Epithelial cell of proximal tubule (primary cell): ENCODE results near the gene DEFB119. TPM values are rescaled to one million over a fixed set of nuclear protein-coding genes. Genes with fewer than 3 reads are reported as not detected.
"Not testable (repeated sequence)": the region's sequence is repeated elsewhere in the genome, so short reads cannot be mapped to it uniquely, and the experiment has no call there.

Experiments used
- DNase-seq: peaks from one replicate; pipeline ENCODE4 v3.0.0-alpha.2; 2011; ENCODE audit warnings: low read depth
- H3K4me3 ChIP-seq: 2 replicates; pipeline ENCODE4 v1.5.1; 2011; ENCODE audit warnings: low read depth, mild to moderate bottlenecking, low read length
- total RNA-seq: library from RNA; depleted of rRNA; stranded (reverse); fragments of >200 nt; gene quantifications from 2 replicates; pipeline ENCODE4 v1.2.3, GENCODE V29; 2015
- TF ChIP-seq, protein P1 (sequence below): conservative IDR thresholded peaks from 2 replicates; pipeline ENCODE4 v1.5.1; 2012; ENCODE audit warnings: low read depth, mild to moderate bottlenecking, low read length

The DEFB119 gene
- total RNA-seq, 1 donor from 2014 or later: not detected

DNA sequence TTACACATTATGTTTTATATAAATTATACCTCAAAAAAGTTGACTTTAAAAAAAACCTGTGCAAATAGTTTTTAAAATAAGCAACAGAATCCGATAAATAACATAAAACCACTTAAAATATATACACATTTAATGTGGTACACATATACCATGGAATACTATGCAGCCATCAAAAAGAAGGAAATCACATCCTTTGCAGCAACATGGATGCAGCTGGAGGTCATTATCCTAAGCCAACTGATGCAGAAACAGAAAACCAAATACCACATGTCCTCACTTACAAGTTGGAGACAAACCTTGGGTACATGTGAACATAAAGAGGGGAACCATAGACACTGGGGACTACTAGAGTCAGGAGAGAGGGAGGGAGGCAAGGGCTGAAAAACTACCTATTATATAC lies 19.6 kb upstream of the DEFB119 start:
- DNase-seq: no peak
- H3K4me3 ChIP-seq: no peak overlapping the region
- TF ChIP-seq, protein P1, sequence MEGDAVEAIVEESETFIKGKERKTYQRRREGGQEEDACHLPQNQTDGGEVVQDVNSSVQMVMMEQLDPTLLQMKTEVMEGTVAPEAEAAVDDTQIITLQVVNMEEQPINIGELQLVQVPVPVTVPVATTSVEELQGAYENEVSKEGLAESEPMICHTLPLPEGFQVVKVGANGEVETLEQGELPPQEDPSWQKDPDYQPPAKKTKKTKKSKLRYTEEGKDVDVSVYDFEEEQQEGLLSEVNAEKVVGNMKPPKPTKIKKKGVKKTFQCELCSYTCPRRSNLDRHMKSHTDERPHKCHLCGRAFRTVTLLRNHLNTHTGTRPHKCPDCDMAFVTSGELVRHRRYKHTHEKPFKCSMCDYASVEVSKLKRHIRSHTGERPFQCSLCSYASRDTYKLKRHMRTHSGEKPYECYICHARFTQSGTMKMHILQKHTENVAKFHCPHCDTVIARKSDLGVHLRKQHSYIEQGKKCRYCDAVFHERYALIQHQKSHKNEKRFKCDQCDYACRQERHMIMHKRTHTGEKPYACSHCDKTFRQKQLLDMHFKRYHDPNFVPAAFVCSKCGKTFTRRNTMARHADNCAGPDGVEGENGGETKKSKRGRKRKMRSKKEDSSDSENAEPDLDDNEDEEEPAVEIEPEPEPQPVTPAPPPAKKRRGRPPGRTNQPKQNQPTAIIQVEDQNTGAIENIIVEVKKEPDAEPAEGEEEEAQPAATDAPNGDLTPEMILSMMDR: no peak

DNA sequence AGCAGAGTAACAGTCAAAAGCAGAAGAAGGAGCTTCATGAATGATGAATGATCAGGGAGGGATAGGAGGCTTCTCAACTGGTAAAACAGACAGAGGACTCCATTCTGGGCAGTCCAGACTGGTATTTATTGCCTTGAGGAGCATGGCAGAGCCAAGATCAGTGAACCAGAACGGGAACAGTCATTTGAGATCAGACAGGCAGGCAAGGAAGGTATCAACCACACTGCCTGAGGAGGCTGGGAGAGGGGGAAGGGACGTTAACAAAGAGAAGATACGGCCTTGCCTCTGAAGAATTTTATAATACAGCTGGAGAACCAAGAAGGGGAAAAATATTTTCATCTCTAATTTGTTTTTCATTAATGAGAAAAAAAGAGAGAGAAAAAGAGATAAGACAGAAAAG lies 15.7 kb upstream of the DEFB119 start, which contains the start of gene DEFB121:
DEFB121 (minus strand) TSS at position 101 of the 400 bp plus-strand sequence; CDS start at position 38, 63 bp downstream.
- TF ChIP-seq, protein P1: no peak
- DNase-seq: no peak

DNA sequence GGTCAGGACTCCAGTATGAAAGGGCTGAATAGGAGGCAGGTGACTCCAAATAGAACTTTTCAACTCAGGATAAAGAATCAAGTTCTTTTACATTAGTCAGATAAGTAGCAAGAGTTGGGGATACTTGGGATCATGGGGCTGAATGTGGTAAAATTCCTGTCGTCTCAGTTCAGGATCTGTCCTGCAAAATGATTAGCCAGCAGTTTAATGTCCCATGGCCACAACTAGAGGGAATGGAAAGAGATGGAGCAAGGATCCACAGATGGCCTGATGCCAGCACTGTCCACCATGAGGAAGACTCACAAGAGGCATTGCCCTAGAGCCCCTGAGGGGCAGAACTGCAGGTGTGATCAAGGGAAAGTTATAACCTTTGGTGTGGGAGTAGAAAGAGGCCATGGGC lies 13.5 kb upstream of the DEFB119 start:
- DNase-seq: no peak
- H3K4me3 ChIP-seq: no peak overlapping the region
- TF ChIP-seq, protein P1: no peak

More for the DNA sequence above, 15.7 kb upstream of the DEFB119 start, which contains the start of gene DEFB121:
- H3K4me3 ChIP-seq: no peak within 1 kb of the TSS

DNA sequence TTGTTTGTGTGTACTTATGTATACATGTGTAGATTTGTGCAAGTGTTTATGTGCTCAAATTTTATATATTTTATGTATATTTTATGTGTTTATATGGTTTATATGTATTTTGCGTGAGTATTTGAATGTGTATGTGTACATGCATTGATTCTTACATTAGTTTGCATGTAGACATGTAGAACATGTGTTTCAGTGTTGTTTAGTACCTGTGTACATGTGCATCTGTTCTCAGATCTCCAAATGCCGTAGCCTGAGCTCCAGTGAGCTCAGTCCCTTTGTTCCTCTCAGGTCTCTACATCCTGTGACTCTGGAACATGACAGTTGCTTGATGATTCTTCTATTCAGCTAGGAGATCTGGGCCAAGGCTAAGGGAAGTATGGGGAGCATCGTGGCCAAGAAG lies 4.5 kb upstream of the DEFB119 start:
- no peak for DNase-seq
- H3K4me3 ChIP-seq: no peak overlapping the region
- TF ChIP-seq, protein P1: no peak

DNA sequence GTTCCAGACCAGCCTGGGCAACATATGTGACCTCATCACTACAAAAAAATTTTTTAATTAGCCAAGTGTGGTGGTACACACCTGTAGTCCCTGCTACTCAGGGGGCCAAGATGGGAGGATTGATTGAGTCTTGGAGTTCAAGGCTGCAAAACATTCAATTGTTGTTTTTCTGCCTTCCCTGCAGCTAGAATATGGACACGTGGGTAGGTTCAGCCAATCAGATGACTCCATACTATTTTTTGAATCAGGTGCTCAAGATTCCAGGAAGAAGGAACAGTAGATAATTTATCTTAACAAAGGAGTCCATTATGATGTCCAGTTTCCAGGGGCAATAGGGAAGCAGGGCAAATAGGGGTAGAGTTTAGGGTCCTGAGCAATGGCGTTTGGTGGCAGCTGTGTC lies 2.4 kb upstream of the DEFB119 start:
- TF ChIP-seq, protein P1: no peak
- DNase-seq: no peak

DNA sequence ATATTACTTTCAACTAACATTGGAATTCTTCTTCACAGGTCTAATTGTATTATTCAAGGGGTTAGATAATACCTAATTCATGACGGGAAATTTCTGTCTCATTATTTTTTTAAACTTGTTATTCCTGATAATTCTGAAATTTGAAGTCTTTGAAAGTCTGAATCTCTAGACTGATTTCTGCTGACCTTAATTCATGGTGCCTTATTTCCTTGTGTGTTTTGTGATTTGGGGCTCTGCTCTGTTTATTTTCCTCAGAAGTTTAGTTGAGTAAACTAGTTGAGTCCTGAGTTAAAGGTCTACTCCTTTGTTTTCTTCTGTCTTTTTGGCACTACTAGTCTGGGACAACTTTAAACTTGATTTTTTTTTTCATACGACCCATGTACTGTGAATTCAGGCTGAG lies 16.0 kb downstream of the DEFB119 start:
- TF ChIP-seq, protein P1: no peak
- H3K4me3 ChIP-seq: no peak overlapping the region
- DNase-seq: no peak

More for the DNA sequence above, 2.4 kb upstream of the DEFB119 start:
- no peak overlapping the region for H3K4me3 ChIP-seq

DNA sequence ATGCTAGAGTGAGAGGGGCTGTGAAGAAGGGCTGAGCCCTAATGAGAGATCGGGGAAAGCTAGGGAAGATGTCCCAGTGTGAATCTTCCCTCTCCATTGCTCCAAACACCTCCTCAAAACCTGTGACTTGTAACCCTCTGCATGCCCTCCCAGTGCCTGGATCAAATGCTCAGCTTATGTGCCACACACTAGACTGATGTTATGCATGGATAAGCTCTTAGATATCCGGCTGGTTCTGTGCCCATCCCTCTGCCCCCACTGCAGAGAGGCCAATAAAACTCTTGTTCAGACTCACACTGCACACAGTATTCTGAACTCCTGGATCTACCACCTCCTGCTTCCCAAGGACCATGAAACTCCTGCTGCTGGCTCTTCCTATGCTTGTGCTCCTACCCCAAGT lies 22.1 kb downstream of the DEFB119 start, which contains the start of gene DEFB118:
DEFB118 (plus strand) TSS at position 301 of the 400 bp plus-strand sequence; CDS start at position 351, 50 bp downstream.
- H3K4me3 ChIP-seq: no peak within 1 kb of the TSS
- TF ChIP-seq, protein P1: no peak
- no peak for DNase-seq

DNA sequence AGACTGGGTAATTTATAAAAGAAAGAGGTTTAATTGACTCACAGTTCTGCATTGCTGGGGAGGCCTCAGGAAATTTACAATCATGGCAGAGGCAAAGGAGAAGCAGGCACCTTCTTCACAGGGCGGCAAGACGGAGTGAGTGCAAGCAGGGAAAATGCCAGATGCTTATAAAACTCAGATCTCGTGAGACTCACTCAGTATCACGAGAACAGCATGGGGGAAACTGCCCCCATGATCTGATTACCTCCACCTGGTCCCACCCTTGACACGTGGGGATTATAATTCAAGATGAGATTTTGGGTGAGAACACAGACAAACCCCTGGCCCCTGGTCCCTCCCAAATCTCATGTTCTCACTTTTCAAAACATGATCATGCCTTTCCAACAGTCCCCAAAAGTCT lies 26.1 kb downstream of the DEFB119 start:
- not testable (repeated sequence) for DNase-seq, H3K4me3 ChIP-seq
